HG02943 (cell line): ENCODE results near the gene MEGF11.

ENCODE experiments used
- ATAC-seq: cut with Tn5 transposase; IDR thresholded peaks from one replicate; pipeline ENCODE4 v1.9.1; 2021; ENCODE audit warnings: mild to moderate bottlenecking, low read depth, moderate library complexity; ENCODE audit not compliant: unreplicated experiment

Gene MEGF11

DNA sequence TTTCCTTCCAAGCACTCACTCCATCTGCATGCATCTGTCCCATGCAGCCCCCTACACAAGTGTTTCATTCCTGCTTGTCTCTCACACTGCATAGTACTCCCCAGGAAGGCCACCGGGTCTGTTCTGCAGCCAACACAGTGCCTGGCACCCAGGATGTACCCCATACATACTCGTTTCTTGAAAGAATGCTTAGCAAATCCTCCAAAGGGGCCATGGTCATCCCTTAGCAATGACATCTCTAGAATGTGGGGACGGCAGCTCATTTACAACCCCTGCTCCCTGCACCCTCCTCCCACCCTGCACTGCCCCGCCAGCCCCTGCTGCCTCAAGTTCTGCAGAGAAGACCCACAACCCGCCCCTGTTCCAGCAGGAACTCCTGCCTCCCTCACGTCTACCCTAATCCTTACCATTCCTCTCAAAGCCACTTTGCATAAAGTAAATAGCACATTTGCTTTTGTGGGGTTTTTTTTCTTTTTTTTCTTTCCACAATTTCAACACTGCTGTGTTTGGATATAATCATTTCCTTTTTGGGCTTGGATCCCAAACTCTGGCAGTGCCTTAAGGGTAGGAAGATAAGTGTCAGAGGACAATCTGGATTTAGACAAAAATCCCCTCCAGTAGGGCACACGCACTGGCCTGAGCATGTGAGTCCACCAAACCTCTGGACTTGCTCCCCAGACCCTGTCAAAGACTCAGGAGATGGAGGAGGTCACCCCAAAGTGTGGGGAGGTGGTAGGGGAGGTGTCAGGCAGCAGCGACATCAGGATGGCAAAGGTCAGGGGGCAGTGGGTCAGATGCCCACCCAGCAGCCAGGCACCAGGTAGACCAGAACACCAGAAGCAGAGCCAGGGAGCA lies 68.4 kb downstream of the MEGF11 start:
- no peak for ATAC-seq

DNA sequence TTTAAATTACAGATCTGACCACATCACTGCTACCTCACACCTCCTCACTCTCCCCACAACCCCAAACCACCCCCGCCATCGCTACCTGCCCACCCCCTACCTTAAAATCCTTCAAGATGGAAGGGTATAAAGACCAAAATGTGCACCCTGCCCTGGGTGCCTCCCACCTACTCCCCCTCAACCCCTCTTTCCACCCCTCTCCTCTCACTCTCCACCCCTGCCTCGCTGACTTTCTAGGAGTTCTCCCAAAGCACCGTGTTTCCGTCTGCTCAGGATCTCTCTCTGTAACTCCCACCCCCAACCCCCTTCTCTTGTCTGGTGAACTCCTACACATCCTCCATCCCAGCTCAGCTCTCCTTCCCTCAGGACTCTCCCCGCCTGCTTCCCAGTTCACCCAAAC lies 69.1 kb downstream of the MEGF11 start:
- ATAC-seq: no peak

DNA sequence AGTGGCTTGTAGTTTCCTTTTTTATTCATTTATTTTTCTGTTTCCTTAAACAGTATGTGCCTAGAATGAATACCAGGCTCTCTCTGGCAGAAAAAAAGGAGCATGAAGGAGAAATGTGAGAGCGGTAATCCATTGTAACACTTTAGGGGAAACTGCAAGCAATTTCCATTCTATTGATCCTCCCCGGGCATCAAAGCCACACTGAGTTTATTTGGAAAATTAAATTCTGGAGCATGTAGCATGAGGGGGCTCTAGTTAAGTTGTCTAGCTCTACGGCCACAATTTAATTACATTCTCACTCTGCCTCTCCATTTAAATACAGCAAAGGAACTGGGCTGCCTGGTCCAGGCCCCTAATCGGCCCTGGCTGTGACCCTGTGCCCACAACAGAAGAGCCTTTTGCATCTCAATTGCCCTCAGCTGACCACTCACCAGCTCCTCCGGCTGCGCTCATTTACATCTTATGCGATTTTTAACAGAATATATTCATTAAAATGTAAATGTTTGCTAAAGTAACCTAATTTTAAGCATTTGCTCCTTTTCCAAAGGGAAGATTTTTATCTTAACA lies 72.9 kb downstream of the MEGF11 start:
- ATAC-seq: no peak

DNA sequence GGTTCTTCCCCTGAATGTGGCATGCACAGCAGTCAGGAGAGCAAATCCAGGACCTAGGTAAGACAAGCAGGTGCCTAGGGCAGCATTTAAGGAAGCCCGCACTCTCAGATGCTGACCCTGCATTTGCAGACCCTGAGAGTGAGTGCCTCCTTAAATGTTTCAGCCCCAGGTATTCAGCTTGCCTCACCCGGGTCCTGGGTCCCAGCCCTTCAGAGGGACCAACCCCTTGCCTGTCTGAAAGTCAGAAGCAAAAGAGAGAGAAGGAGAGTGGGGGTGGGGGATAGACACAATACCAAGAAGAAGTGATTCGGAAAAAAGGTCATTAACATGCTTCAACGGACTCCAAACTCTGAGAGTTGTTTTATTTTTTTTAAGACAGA lies 75.0 kb downstream of the MEGF11 start:
- ATAC-seq: no peak

DNA sequence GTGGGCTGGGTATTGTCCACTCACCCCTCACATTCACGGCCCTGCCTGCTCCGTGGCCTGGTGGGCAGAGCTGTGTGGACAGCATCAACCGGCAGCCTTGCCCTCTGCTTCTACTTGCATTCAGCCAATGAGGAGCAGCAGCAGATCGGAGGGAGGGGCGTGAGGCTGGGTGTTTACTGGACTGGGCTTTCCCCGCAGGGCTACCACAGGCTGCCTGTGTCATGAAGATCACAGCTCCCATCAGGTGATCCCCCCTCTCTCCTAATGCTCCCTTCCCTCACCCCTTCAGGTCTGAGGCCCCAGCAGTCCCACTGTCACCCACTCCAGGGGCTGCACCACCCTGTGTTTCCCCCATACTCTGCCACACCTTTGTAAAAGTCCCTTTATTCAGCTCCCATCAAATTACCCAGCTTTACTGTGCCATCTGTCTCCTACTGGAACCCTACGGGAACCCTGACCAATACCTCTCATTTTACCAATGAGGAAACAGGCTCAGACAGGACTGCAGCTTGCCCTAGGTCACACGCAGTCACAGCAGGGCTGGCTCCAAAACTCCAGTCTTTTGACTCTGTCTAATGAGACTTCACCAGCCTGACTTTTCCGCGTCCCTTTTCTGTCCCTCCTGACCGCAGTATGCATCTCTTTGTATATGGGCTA lies 81.1 kb downstream of the MEGF11 start:
- no peak for ATAC-seq

DNA sequence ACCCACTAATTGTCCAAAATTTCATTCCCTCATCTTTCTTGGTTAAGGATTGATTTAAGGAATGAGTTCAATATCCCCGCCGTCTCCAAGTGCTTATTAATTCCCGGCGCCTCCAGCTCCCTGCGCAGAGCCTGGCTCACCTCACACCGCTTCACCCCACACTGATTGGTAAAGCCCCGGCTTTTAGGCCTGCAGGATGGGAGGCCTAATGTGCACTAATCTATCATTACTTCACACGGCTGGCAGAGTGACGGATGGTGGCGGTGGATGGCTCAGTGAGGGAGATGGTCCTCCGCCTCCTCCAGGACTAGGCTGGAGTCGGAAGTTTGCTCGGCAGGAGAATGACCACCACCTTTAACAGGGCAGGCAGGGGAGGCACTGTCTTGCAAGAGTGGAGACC lies 81.7 kb downstream of the MEGF11 start:
- no peak for ATAC-seq

DNA sequence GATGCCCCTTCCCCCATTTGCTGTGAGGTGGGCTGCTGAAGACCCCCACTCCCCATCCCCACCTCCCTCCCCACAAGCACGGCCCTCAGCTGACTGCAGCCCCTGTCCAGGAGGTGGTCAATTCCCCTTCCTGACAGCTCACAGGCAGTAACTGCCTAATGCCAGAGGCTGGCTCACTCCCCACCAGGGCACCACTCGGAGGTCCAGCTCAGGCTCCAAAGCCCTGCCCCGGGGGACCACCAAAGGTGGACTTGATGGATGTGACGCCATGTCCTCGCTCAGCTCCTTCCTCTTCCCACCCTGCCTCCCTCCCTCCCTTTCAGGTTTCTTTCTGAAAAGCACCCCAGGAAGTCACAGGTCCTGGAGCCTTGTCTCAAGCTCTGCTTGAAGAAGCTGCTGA lies 82.8 kb downstream of the MEGF11 start:
- ATAC-seq: no peak

DNA sequence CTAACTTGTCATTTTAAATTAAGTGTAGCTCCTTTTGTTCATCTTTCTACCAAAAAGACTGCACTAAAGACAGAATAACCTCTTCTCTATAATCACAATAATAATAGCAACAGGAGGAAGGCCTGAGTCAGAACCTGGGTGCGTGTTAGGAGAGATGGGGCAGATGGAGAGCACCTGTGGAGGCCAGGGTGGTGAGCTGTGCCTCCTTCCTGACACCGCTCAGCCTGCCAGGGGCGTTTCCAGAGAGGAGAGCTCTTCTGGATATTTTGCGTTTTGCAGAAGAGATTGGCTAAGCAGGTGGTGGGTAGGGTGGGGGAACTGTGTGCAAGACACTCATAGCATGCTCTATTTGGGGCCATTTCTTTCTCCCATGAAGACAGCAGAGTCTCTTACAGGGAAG lies 83.5 kb downstream of the MEGF11 start:
- no peak for ATAC-seq

DNA sequence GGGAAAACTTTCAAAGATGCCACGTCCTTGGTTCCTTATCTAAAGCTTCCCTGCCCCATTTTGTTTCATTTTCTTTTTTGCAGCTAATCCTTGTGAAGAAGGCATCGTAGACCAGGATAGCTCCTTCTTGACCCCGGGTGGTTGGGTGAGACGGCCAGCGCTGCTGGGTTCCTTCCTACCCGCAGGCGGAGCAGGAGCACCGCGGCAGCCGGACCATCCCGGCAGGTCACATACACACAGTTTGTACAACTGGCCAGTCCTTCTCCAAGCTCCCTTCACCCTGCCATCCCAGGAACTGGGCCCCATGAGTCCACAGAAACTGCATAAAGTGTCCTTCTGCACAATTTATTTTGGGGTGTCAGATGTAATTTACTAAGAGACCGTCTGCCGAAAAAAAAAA lies 83.9 kb downstream of the MEGF11 start:
- no peak for ATAC-seq

DNA sequence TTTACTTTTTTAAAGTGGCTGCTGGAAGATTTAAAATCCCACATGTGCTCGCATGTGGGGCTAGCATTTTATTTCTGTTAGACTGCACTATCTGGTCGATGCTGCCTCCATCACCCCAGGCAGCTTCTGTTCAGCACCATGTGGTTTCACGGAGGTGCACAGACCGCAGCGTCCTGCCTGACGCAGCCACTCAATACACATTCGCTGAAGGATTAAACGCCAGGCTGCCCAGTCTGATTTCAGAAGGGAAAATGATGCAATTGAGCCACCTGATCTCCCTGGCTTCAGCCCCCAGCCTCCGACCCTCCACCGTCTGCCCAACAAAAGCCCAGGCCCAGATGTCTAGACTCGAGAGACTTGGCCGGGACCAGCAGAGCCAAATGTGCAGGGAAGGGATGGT lies 84.5 kb downstream of the MEGF11 start:
- no peak for ATAC-seq

DNA sequence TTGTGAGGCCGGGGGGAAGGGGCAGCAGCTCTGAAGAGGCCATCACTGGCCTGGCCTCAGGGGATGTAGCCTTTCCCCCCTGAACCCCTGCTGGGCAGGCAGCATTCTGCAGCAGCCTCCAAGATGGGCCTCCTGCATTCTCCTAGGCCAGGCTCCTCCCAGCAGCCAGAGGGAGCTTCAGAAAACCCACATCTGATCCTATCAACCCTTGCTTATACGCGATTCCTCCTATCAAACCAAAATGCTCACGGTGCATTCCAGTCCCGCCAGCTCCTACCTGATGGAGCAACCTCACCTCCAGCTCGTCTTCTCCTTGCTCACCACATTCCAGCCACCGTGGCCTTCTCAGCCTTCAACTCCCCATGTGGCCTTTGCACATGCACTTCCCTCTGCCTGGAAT lies 85.7 kb downstream of the MEGF11 start:
- ATAC-seq: no peak

DNA sequence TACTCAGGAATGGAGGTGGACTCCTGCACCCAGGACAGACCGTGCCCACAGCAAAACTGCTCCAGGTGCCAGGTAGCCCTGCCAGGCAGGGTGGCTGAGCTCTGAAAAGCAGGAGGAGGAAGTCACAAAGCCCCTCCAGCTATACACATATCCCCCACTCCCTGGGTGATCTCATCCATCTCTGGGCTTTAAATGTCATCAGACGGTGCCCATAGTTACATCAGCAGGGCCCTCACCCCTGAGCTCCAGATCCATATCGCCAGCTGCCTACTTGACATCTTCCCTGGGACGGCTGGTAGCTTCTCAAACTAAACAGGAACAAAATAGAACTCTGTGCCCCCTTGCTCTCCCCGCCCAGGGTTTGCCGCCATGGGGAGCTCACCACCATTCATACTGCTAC lies 87.7 kb downstream of the MEGF11 start:
- no peak for ATAC-seq

DNA sequence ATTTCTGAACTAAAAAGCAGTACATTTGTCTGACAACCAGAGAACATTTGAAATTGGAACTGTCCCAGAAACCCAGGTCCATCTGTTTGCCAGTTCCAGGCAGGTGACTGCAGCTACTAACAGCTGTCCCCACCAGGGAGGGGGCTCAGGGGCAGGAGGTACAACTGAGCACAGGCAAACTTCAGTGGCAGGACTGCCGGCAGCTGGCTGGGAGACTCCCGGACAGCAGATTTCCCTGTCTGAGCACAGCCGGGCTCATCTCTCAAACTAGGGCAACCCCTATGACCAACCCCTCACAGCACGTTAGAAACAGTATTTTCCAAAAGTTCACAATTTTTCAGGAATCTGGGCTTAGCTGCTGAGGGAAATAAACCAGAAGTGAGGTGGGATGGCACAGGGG lies 88.8 kb downstream of the MEGF11 start:
- ATAC-seq: no peak

DNA sequence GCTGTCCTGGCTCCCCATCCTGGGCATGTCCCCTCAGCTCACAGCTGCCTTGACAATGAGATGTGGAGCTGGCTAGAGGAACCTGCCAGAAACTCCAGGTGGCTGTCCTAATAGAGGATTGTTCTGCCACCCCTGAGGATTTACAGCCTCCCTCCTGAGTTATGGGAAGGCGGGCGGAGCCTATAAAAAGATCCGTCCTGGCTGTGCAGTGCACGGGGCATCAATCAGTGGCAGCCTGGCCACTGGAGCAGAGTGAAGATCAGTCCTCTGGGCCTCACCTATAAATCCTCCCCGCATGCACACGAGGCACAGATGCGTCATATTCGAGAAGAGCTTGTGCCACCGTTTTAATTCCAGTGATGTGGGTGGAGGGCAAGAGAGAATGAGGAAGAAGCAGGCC lies 90.0 kb downstream of the MEGF11 start:
- no peak for ATAC-seq

DNA sequence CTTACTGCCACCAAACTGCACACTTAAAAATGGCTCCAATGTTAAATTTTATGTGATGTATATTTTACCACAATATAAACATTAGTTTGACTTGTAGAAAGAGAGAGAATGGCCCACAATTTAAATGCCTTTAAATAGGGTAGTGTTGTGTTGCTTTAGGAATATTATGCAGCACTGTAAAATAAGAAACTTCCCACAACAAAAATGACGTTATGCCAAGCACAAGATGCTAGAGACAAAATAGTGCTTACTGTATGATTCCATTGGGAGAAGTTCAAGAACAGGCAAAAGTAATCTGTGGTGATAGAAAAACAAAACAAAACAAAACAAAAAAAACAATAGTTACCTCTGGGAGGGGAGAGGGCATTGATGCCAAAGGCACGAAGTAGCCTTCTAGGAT lies 91.3 kb downstream of the MEGF11 start:
- no peak for ATAC-seq

DNA sequence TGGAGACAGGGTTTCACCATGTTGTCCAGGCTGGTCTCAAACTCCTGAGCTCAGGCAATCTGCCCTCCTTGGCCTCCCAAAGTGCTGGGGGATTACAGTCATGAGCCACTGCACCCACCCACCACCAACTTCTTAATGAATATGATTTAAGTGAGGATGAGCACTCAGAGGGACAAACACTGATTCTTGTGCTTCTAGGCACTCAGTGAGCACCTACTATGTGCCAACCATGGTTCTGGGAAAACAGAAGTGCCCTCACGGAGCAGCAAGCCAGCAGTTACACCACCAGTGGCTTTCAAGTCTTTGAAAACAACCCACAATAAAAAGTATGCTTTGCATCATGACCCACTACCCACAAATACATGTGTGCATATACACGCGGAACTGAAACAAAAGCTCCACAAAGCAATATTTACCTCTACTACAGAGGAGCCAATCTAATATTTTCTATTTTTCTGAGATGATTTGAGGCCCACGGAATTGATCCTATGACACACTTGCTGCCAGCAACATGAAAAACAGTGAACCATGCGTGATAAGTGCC lies 91.9 kb downstream of the MEGF11 start:
- ATAC-seq: no peak

DNA sequence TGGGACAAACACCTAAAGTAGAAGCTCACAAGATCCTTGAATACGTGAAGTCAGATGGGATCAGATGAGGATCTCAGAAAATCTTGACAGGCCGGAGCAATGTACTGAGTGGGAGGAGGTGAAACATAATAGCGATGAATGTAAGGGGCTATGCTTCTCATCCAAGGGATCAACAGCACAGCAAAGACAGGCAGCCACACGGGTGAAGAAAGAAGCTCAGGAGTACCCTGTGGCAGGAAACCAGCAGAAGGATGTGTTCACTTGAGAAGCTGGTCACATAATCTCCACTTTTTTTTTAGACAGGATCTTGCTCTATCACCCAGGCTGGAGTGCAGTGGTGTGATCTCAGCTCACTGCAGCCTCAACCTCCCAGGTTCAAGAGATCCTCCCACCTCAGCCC lies 92.4 kb downstream of the MEGF11 start:
- ATAC-seq: no peak

DNA sequence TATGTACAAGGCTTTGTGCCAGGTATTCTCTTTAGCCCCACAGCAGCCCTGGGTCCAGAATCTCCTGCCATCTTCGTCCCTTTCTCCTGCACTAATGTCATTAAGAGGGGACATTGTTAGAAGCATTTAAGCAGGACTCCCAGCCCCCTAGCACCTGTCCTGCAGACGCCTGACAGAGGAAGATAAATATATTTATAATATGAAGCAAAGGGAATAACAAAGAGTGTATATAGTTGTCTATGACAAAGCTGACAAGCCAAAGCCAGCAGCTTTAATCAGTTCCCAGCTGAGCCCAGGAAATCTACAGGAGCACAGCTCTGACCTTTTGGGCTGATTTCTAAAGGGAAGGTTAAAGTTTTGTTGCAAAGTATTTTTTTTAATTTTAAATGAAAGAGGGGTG lies 96.0 kb downstream of the MEGF11 start:
- ATAC-seq: no peak

DNA sequence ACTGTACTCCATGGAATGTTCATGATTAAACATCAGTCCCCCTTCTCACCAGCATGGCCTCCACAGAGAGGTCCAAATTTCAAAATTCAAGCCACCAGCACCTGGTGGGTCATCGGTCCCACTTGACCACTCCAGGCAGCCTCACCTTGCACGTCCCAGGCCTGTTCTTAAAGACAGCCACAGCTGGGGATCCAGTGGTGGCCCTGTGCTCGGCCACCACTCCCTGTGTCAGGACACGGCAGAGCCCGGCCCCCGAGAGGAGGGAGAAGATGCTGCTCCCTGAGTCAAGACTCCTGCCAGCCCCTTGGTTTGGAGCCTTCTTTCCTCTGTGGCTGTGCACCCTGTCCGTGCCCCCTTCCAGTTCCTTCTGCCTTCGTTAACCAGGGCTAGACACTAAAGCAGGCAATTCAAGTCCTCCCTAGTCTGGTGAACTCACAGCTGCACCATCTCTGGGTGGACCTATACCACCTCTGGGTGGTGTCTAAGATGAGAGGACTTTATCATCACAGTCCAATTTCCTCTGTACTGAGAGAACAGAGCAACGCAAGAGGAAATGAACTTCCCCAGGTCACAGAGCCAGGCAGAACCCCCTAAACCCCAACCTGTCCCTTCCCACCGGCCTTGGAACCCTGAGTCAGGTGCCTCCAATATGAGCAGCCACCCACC lies 97.1 kb downstream of the MEGF11 start:
- ATAC-seq: no peak

DNA sequence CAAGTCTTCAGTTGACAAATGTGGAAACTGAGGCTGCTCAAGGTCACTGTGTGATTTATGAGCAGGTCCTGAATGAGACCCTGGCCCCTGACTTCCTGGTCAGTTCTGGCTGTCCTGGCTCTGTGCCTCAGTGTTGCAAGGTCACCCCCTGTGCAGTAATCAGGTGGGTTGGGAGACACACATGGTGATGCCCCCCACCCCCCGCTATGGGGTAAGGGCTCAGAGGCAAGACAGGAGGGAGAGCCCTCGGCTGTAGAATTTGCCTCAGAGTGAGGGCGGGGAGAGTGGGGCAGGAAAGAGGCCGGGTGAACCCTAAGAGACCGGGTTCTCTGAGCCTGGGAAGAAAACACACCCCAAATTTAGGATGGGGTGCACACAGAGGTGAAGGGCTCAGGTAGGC lies 98.5 kb downstream of the MEGF11 start:
- no peak for ATAC-seq

DNA sequence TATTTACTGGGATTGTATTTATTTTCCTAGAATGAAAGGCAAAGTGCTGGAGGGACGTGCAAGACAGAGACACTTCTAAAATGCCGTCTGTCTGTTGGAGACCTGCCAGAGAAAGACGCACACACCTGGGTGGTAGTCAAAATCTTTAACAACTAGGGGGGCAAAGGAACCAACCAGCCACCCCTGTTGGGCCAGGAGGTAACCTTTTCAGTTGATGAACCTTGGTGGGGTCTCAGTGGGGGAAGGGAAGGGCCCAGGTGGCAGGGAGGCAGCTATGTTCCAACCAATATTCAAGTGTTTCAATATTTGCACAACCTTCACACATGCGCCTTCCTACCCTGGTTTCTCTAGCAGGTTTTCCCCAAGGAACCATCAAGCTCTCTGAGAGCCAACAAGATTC lies 99.0 kb downstream of the MEGF11 start:
- ATAC-seq: no peak
